ENCODE measurements around the gene DCTPP1. TPM values are rescaled to one million over a fixed set of nuclear protein-coding genes. Genes with fewer than 3 reads are reported as not detected.

The DCTPP1 gene
- total RNA-seq, 1 experiment from 2014 or later, result 125 TPM

- no peak overlapping the region for H3K4me2 ChIP-seq (ENCODE audit: low read length)
- H3K27me3 ChIP-seq (ENCODE audit: insufficient read depth, low read length), result no peaks in the 10 kb centered on the region
- H3K9ac ChIP-seq (ENCODE audit: low read length), result no peak overlapping the region
- ChIA-PET RAD21 (ENCODE audit: low non-redundant PET in 1 of 2, low total read pairs in 2 of 2, uncharacterized antibody in 2 of 2, unreplicated experiment in 2 of 2) (no interaction called here), CTCF (interaction anchor here (1.6 kb wide), 1 partner anchor 10 kb away, joined by 6 read pairs; the partner anchor contains the start of gene DCTPP1), POLR2A (no interaction called here)
- no peak overlapping the region for H2AFZ ChIP-seq (ENCODE audit: low read depth, low read length, poor library complexity, severe bottlenecking)
- peaks cover 0 to 4% of the 10 kb centered on the region in 2 experiments; a peak in 2 of 4 replicates for H3K4me1 ChIP-seq (ENCODE audit: control insufficient read depth in 1 of 2, insufficient read depth in 2 of 2, low read length in 2 of 2)
- H4K20me1 ChIP-seq (ENCODE audit: insufficient read depth), result no peaks in the 10 kb centered on the region
- H3K9me3 ChIP-seq (ENCODE audit: control insufficient read depth in 1 of 2, insufficient read depth in 1 of 2, low read depth in 1 of 2, low read length in 2 of 2), result no peaks in the 10 kb centered on the region
- H3K27ac ChIP-seq (ENCODE audit: low read depth, low read length), result no peak overlapping the region
- ATAC-seq (no peak), DNase-seq (ENCODE audit: low read depth, low spot score) (no peak)
- no peak overlapping the region for H3K4me3 ChIP-seq (replicated peaks in 1 of 2; ENCODE audit: low read depth in 1 of 2, low read length in 2 of 2)
- intact Hi-C loops (cut with micrococcal nuclease), result no loop called here
- H3K79me2 ChIP-seq (ENCODE audit: insufficient read depth, low read length), result peaks cover 9% of the 10 kb centered on the region; the same call in 1 of the 2 replicates
- no peaks in the 10 kb centered on the region for H3K9me2 ChIP-seq (ENCODE audit: insufficient read depth)
- H3K36me3 ChIP-seq (ENCODE audit: control insufficient read depth in 1 of 2, insufficient read depth in 2 of 2, low read length in 2 of 2), result peaks cover 2 to 8% of the 10 kb centered on the region in 2 experiments; a peak in 2 of 4 replicates
- TF ChIP-seq SP1 (IDR thresholded peaks at IDR 0.05; ENCODE audit: low read depth), result no peak
- TF ChIP-seq, protein P1, sequence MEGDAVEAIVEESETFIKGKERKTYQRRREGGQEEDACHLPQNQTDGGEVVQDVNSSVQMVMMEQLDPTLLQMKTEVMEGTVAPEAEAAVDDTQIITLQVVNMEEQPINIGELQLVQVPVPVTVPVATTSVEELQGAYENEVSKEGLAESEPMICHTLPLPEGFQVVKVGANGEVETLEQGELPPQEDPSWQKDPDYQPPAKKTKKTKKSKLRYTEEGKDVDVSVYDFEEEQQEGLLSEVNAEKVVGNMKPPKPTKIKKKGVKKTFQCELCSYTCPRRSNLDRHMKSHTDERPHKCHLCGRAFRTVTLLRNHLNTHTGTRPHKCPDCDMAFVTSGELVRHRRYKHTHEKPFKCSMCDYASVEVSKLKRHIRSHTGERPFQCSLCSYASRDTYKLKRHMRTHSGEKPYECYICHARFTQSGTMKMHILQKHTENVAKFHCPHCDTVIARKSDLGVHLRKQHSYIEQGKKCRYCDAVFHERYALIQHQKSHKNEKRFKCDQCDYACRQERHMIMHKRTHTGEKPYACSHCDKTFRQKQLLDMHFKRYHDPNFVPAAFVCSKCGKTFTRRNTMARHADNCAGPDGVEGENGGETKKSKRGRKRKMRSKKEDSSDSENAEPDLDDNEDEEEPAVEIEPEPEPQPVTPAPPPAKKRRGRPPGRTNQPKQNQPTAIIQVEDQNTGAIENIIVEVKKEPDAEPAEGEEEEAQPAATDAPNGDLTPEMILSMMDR (IDR thresholded peaks at IDR 0.05 in 2 of 3, conservative IDR thresholded peaks at IDR 0.05 in 1 of 3; ENCODE audit: borderline replicate concordance in 1 of 3, insufficient read depth in 1 of 3, low read depth in 2 of 3, low read length in 2 of 3), result no peak
- BruUV-seq (replicated peaks), result no TSS peak
Measured at GRCh38 chr16:30439720-30440348, 10.0 kb upstream of the DCTPP1 start.

- no TSS peak for BruUV-seq (replicated peaks)
- intact Hi-C loops (cut with micrococcal nuclease), result no loop called here
- ChIA-PET CTCF (interaction anchor here (0.6 to 1.6 kb wide), 2 partner anchors 9 to 11 kb away, joined by 3 to 6 read pairs; partner anchors contain the start of gene DCTPP1), RAD21 (ENCODE audit: low non-redundant PET in 1 of 2, low total read pairs in 2 of 2, uncharacterized antibody in 2 of 2, unreplicated experiment in 2 of 2) (no interaction called here), POLR2A (no interaction called here)
- Histone ChIP-seq H3K4me1 (ENCODE audit: control insufficient read depth in 1 of 2, insufficient read depth in 2 of 2, low read length in 2 of 2) (no peaks in the 10 kb centered on the region), H4K20me1 (ENCODE audit: insufficient read depth) (no peaks in the 10 kb centered on the region), H3K4me3 (replicated peaks in 1 of 2; ENCODE audit: low read depth in 1 of 2, low read length in 2 of 2) (no peak overlapping the region), H3K79me2 (ENCODE audit: insufficient read depth, low read length) (no peaks in the 10 kb centered on the region), H3K36me3 (ENCODE audit: control insufficient read depth in 1 of 2, insufficient read depth in 2 of 2, low read length in 2 of 2) (peaks cover 0 to 2% of the 10 kb centered on the region in 2 experiments; a peak in 2 of 4 replicates), H3K27me3 (ENCODE audit: insufficient read depth, low read length) (no peaks in the 10 kb centered on the region), H3K4me2 (ENCODE audit: low read length) (no peak overlapping the region), H3K9me2 (ENCODE audit: insufficient read depth) (no peaks in the 10 kb centered on the region), H3K9me3 (ENCODE audit: control insufficient read depth in 1 of 2, insufficient read depth in 1 of 2, low read depth in 1 of 2, low read length in 2 of 2) (no peaks in the 10 kb centered on the region), H2AFZ (ENCODE audit: low read depth, low read length, poor library complexity, severe bottlenecking) (no peak overlapping the region), H3K9ac (ENCODE audit: low read length) (no peak overlapping the region), H3K27ac (ENCODE audit: low read depth, low read length) (no peak overlapping the region)
- DNase-seq (ENCODE audit: low read depth, low spot score) (no peak), ATAC-seq (no peak)
- no peak for TF ChIP-seq POLR2AphosphoS5 (IDR thresholded peaks at IDR 0.05; ENCODE audit: low read depth, low read length)
- no peak for TF ChIP-seq FOSL1 (IDR thresholded peaks at IDR 0.05; ENCODE audit: low read depth)
- no peak for TF ChIP-seq RAD21 (IDR thresholded peaks at IDR 0.05; ENCODE audit: low read depth)
- TF ChIP-seq EZH2 (IDR thresholded peaks at IDR 0.05), result no peak
- TF ChIP-seq SIN3A (IDR thresholded peaks at IDR 0.05; ENCODE audit: low read depth), result no peak
- no peak for TF ChIP-seq ELF1 (IDR thresholded peaks at IDR 0.05; ENCODE audit: borderline replicate concordance, low read depth)
- TF ChIP-seq EZH2phosphoT487 (IDR thresholded peaks at IDR 0.05; ENCODE audit: borderline replicate concordance), result no peak
- TF ChIP-seq, protein P2, sequence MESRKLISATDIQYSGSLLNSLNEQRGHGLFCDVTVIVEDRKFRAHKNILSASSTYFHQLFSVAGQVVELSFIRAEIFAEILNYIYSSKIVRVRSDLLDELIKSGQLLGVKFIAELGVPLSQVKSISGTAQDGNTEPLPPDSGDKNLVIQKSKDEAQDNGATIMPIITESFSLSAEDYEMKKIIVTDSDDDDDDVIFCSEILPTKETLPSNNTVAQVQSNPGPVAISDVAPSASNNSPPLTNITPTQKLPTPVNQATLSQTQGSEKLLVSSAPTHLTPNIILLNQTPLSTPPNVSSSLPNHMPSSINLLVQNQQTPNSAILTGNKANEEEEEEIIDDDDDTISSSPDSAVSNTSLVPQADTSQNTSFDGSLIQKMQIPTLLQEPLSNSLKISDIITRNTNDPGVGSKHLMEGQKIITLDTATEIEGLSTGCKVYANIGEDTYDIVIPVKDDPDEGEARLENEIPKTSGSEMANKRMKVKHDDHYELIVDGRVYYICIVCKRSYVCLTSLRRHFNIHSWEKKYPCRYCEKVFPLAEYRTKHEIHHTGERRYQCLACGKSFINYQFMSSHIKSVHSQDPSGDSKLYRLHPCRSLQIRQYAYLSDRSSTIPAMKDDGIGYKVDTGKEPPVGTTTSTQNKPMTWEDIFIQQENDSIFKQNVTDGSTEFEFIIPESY (IDR thresholded peaks at IDR 0.05; ENCODE audit: extremely low read depth, insufficient replicate concordance, low read length), result no peak
- no peak for TF ChIP-seq SP1 (IDR thresholded peaks at IDR 0.05; ENCODE audit: low read depth)
- TF ChIP-seq SRF (IDR thresholded peaks at IDR 0.05; ENCODE audit: low read depth), result no peak
- TF ChIP-seq TCF7L2 (IDR thresholded peaks at IDR 0.05; ENCODE audit: borderline replicate concordance, extremely low read depth, insufficient read depth, insufficient read length), result no peak
- no peak for TF ChIP-seq JUND (IDR thresholded peaks at IDR 0.05)
Measured at GRCh38 chr16:30438835-30439234, 9.0 kb upstream of the DCTPP1 start.
